Ecto neural progenitor cell (in vitro differentiated cells): ENCODE results near the gene RCN1.

Experiments used
- DNase-seq: peaks from one replicate; pipeline ENCODE4 v3.0.0-alpha.2; 2018; ENCODE audit warnings: low spot score

The RCN1 gene

GRCh38 chr11:32154275-32154674 is 63.4 kb downstream of the RCN1 start:
- no peak for DNase-seq
